Stimulated activated CD4-positive, alpha-beta T cell treated with anti-CD3 and anti-CD28 coated beads, Interleukin-15, amount 100 ng/mL, for 48 hours (primary cell): ENCODE measurements around the gene TMEM72.
"Not testable (repeated sequence)": the region's sequence is repeated elsewhere in the genome, so short reads cannot be mapped to it uniquely, and the experiment has no call there.

Experiments used
- DNase-seq, 2 donors: peaks; one replicate each; pipeline ENCODE4 v3.0.0-alpha.2; 2020; ENCODE audit warnings: low read depth in 2 of 2

Gene TMEM72

DNA sequence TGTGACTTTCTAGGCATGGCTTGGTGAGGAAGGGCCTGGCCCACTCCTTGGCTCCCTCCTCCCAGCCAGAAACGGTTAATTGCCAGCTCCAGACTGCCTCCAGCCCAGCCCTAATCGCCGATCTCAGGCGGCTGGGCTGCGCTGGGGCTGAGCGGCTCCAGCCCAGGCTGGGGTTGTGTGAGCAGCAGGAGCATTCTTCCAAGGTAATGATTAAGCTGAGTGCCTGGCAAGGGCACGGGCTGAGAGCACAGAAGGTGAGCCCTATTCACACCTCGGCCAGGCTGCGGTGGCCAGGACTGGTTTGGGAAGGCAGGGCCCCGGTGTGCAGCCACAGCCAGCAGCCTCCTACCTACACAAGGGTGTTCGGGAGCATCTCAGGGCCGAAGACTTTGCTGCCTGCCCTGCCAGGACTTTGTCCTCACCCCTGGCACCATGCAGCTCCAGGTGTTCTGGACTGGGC, at the start of gene TMEM72:
TSS of gene TMEM72 (plus strand) at position 257 of the 460 bp plus-strand sequence. CDS start at position 433, 176 bp downstream.
- no peak for DNase-seq

DNA sequence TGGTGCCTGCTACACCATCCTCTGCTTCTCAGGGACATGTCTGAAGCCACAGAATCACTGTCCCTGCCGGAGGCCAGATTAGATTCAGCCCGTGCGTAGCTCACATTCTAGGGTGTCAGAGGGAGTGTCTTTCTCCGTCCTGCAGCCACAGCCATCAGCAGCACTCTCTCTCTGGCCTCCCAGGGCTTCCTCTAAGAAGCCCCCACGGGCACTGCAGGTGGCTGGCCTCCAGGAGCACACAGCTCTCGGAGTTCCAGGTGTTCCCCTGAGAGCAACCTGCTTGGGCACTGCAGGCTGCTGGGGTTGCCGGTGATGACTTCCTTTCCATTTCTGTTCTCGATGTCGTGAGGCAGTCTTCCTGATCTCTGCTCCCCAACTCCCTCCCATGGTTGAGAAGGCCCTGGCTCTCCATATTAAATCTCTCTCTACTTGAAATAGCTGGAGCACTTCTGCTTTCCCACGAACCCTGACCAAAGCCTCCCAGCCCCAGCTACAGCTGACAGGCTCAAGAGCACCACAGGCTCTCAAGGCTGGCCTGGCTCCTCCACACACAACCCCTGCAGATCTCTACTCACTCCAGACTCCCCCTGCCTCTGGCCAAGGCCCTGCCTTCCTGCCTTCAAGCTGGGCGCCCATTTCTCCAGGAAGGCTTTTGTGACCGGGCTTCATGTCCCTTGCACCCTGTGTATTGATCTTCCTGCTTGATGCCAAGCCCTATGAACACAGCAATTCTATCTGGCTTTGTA, 49.0 kb upstream of the TMEM72 start:
- DNase-seq = no peak

DNA sequence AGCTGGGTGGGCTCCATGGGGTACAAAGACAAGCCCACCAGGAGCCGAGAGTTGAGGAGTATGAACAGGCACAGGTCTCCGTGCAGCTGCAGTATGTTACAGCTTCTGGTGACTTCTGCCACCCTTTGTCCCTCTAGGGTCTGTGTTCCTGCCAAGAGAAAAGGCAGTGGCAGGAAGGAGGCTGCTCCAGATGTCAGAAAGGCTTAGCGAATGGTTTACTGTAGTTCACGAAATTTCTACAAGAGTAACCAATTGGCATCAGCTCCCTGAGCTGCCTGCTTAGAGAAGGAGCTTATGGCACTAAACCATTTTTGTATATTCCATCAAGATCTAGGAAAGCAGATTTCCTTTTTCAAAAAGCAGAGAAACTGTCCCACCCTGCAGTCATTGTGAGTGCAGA, 48.2 kb upstream of the TMEM72 start:
- DNase-seq = no peak

DNA sequence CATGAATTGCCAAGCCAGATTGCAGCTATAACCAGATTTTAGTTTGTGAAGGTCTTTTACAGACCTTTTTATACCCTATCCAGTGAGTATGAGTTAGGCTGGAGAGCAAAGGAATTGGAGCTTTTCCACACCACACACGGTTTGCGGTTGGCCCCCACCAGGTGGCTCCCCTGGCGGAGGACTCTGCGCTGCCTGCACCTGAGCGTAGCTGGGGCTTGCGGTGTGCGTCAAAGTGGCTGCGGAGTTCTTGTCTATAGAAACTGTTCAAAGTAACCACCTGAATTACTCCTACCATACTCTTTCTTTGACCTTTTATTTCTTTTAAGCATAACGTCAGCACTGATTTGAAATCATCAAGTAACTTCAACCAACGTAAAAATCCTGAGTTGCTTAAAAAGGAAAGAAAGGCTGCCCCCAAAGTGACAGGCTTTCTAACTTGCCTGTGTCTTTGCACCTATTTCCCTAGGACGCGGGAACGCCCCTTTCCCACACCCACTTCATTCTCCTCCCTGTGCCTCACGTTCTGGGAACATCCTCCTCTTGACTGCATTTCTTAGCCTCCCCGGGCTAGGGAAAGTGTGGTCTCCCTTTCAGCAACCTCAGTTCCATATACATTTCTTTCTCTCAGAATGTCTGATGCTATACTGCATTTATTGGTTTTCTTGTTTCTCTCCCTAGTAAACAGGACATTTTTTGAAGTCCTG, 47.6 kb upstream of the TMEM72 start:
- no peak for DNase-seq

DNA sequence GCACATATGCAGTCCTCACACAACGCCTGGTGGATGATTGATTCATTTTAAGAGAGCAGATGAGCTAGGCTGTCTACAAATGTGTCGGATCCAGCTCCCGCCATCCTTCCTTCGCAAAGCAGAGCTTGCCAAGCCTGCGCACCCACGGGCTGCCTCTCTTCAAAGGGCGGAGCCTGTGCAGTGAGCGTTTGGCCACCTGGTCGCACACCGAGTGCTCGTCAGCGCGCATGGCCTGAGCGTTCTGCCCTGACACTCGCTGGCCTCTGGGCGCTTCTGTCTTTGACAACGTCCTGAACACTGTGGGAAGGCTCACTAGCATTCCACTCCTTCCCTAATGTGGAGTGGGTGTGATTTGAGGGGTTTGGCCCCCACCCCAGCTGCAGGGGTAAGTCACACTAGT, 47.1 kb upstream of the TMEM72 start:
- DNase-seq = no peak

DNA sequence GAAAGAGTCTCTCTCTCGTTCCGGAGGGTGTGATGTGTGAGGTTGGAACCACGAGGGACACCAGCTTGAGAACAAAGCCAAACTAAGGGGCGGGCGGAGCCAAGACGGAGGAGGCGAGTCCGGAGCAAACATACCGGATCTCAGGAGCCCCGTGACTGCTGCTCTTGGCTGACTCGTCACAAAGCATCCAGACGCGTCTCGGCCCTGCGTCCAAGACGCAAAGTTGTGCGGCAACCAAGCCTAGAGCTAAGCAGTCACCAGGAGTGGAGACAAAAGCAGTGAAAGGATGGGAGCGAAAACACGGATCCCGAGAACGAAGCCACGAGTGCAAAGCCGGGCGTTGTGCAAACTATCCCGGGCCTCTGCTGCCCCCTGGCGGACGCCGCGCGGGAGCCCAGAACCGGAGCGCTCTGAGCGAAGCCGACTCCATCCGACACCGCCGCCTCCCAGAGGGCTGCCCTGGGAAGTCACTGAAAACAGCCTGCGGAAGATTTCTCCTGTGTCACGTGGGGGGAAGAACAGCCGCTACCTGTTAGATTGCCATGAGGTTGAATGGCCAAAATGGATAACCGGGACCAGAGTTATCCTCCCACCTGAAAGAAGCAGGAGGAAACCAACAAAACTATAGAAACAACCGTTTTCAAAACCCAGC, 46.4 kb upstream of the TMEM72 start:
- DNase-seq = peak; percentile 59 to 82

DNA sequence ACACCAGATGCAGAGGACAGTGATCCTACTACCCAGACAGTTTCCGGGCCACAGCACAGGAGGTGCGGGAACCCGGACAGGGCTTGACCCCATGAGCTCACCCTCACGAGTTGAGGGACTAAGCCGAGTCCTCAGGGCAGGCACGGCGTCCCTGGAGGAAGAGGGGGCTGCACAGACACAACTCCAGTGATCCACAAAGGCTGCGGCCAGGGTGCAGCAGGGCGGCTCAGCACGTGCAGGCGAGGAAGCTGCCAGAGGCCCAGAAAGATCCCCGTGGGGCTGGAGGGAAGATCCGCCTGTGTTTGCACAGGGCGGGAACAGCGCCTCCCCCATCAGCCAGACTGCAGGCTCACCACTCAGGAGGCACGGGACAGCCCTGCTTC, 45.9 kb upstream of the TMEM72 start:
- no peak for DNase-seq

DNA sequence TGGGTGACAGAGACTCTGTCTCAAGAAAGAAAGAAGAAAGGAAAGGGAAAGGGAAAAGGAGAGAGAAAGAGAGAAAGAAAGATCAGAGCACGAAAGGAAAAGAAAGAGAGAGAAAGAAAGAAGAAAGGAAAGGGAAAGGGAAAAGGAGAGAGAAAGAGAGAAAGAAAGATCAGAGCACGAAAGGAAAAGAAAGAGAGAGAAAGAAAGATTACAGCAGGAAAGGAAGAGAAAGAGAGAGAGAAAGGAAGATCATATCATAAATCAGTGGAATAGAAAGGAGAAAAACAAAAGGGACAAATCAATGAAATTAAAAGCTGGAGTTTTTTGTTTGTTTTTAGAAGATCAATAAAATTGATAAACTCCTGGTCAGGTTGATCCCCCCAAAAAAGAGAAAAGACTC, 44.8 kb upstream of the TMEM72 start:
- DNase-seq = not testable (repeated sequence)

DNA sequence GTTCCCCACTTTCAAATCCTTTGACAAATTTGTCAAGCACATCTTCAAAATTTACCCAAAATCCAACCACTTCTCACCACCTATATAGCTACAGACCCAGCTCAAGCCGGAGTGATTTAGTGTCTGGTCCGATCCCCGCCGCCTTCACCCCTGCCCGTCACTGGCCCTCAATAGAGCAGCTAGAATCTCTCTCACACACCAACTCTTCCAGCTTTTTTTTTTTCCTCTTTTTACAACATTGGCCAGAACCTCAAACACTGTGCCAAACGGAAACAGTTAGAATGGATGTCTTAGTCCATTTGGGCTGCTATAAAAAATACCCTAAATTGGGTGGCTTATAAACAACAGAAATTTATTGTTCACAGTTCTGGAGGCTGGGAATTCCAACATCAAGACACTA, 41.1 kb upstream of the TMEM72 start:
- DNase-seq = no peak

DNA sequence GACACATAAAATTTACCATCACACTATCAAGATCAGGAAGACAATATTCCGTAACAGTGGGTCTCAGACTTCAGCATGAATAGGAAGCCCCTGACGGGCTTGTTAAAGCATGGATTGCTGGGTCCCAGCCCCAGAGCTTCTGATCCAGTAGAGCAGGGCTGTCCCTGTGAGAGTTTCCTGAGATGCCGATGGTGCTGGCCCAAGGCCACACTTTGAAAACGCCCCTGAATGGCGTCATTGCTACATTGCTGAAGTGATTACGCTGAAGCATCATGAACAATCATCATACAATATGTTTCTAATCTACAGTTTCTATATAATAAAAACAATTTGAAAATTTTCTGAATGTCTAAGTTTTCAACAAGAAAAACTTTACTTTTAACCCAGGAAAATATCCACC, 38.0 kb upstream of the TMEM72 start:
- no peak for DNase-seq

DNA sequence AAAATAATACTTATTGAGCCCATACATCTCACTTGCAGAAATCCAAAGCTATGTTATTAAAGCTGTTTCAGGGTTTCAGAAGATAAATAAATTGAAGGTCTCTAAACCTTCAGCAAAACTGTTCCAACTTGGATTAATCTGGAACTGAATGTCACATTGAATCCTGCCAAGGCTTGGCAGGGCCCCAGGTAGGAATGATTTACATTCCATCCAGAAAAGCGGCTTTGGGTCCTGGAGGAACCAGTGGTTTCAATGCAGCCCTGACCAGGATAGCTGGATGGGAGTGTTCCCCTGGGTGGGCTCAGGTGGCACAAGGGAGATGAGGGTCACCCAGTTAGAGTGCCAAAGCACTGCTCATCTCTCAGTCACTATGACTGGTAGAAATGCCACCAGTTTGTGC, 37.0 kb upstream of the TMEM72 start:
- no peak for DNase-seq

DNA sequence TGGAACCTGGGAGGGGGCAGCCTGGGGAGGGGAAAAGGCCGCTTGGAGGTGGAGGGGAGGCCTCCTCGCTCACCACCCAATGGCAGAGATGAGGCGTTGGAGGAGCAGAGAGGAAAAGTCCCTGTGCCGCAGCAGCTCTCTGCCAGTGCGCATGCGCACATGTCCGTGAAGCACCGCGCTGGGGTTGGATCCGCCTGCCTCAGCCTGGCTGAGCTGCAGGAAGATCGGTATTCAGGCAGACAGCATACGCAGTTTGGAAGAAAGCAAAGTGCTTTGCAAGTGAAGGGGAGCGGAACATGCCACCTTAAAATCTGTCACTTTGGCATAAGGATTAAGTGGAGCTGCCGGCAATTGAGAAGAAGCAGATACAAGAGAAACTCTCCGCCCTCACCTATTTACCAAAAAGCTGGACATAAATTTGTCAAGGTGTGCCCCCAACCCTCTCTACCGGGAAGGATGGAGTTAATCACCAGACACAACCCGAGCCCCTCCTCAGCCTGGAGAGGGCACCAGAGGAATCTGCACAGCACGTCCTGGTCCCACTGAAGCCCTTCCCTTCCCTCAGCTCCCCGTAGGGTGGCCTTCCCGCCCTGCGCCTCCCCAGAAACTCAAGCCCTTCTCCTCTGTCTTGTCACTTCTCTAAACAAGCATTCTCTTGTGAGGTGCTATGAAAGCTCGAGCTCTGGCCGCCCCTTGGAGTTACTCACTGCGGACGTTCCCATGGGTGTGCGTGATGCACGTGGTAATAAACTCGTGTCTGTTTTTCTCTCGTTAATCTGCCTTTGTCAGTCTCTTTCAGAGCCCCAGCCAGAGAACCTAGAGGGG, 32.2 kb upstream of the TMEM72 start:
- peak; percentile 63 to 73 for DNase-seq

DNA sequence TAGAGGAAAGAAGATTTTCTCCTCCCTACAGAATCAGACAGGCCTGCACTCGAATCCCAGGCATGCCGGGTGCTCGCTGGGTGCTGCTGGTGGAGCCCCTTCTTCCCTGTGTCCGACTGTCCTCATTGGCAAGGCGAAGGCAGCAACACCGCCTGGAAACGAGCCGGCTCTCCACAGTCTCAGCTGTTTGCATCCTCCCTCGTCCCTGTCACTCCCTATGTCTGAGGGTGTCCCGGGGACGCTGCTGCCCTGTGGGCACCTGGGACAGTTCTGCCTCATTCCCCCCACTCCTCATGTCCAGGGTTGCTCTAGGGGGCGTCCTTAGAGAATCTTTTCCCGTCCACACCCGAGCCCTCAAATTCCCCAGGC, 31.6 kb upstream of the TMEM72 start:
- DNase-seq = no peak

DNA sequence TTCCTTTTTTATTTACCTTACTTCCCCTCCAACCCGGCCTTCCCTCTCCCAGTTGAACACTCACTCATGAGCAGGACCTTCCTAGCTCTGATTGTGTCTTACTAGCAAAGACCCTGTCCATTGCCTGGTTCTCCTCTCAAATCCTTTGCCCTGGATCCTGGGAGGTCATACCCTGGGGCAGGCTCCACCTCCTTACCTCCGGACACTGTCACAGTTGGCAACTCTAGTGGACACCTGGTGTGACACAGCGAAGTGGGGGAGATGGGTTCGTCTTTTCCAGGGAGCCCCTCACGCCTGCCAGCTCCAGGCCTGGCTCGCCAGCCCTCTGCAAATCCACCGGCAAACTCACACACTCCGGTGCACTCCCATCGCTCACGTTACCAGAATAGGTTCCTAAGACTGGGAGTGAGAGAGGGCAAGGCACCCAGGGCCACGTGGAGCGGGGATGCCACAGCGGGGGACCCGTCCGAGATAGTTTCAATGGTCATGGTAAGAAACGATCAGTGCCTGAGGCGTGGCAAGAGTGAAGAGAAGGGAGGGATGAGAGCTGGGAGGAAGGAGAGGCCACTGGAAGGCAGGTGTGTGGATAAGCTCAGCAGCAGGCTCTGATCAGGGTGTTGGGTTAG, 30.9 kb upstream of the TMEM72 start:
- DNase-seq = no peak

DNA sequence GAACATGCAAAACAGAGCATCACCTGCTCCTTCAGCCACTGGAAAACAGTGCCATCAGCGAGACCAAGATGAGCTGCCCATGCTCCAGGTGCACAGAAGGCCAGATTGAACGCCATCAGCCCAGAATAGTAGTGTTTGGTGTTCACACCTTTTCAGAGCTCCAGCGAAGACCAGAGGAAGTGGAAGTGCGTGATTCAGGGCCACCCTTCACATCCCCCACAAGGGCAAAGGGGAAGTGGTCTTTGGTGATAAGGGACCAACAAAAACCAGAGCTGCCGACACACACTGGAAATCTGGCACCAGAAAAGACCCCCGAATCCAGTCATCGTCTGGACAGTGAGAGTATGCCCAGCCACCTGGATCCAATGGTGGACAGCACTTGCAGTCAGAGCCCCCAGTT, 29.5 kb upstream of the TMEM72 start:
- DNase-seq = no peak

DNA sequence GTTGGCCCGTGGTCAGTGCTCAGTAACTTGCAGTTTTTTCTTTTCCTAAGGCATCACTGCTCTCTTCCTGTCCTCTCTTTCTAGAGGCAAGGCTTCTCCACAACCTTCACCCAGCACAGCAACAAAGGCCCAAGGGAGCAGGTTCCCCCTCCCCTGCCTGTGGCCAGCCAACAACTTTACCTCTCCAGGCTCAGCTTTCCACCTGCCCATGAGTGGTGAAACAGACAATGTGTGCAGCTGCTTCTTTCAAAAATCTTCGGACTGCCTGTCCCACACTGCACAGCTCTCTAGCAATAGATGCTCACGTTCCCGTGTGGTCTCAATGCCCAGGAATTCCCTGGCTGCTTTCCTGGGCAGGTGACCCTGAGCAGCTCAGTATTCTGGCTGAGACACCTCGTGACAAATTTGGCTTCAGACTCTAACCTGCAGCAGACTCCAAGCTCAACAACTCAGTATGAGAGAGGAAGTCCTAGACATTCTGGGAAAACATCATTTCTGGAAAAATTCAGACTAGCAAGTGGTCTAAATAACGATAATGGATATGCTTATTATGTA, 28.9 kb upstream of the TMEM72 start:
- DNase-seq = no peak

DNA sequence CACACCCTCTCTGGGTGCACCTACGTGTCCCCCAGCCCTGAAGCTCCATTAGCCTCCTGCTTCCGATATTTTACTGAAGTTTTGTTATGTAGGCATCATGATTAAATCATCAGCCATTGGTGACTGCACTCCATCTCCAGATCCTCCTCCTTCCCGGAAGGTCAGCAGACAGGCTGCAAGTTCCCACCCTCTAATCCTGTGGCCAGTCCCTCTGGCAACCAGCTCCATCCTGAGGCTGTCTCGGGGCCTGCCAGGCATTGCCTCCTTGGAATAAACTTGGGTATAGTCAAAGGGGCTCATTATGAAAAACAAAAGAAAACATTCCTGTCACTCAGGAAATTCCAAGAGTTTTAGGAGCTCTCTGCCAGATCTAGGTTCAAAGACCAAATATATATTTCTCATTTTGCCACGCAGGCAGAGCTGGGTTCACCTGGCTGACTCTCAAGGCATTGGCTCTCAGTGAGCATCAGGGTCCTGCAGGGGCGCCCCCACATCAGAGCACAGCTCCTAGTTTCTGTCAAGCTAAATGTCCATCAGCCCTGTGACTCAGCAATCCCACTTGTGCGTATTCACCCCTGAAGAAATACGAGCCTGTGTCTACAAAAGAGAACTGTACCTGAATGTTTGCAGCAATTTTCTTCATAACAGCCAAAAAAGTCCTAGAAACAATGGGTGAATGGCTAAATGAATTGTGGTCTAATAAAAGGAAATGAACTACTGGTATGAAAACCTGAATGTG, 27.4 kb upstream of the TMEM72 start:
- DNase-seq = no peak

DNA sequence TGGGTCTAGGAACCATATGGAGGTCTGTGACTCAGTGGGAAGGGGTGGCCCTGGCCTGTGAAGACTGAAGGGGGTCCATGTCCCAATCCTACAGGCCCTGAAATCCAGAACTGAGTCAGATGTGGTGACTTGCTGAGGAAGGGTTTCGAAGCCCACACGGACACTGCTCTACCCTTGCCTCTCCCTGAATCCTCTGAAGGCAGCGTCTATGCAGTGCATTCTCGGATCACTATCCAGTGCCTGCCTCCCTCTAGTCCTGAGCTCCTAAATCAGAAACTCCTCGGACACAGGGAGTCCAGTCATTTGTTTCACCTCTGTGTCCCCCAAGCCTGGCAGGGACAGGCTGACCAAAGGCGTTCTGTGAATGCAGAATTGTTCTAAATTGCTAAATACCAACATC, 25.4 kb upstream of the TMEM72 start:
- DNase-seq = no peak

DNA sequence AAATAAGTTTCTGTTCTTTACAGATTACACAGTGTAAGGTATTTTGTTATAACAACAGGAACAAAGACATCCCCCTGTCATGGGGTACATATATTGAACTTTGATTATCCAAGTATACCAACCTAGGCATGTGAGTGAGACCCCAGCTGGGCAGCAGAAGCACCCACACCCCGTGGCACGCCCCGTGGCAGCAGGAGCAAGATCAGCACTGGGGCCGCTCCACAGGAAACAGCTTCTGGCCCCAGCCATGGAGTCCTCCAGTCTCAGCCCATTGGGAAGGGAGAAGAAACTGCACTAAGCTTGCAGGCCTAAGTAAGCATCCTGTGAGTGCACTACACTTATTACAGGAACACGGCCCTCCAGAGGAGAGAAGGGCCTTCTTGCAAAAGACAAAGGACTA, 24.2 kb upstream of the TMEM72 start:
- DNase-seq = no peak

DNA sequence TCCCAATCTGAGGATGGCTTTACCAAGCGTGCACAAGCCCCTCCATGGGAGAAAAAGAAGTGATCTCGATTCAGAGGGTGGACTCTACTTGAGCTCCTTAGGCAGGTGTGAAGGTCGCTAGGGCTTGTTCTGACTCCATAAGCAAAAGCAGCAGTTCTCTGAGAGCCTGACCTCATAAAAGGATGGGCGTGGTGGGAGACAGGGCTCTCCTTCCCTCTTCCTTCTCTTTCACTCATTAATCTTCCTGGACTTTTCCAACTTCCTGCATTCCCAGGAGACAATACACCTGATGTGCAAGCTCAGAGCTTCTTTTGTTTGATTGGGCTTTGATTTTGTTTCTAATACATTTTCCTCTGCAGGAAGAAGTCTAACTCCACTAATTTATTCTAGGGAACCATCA, 22.3 kb upstream of the TMEM72 start:
- DNase-seq = no peak

DNA sequence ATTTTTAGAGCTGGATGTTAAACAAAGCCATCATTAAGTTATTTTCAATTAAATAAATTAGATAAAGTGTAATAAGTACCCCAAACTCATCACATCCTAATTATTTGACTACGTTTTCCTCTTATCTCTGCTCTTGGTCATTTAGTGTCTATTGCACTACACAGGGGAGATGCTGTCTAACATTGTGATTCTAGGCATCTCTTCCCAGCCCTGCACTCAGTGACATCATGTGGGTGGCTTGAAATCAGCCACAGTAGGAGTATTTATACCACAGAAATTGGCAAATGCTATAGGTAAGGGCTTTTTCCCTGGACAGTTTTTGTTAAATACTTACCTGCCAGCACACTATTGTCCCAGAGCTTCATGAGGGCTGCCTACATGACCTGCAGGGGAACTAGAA, 21.3 kb upstream of the TMEM72 start:
- no peak for DNase-seq
